Activated T-helper 2 cell treated with anti-CD3 and anti-CD28 coated beads, Interferon-gamma antibody, Interleukin-2, Interleukin-4, amounts not matched to agents 10 μg/mL and 5 μg/mL and 100 μg/mL, durations not matched to agents 14 hours and 24 hours and 36 hours (primary cell): ENCODE results near the gene ZCCHC13. TPM values are rescaled to one million over a fixed set of nuclear protein-coding genes. Genes with fewer than 3 reads are reported as not detected.
"Not testable (repeated sequence)": the region's sequence is repeated elsewhere in the genome, so short reads cannot be mapped to it uniquely, and the experiment has no call there.

Source experiments
- DNase-seq: peaks from one replicate; pipeline ENCODE4 v3.0.0; 2021; ENCODE audit warnings: low spot score
- H3K27ac Mint-ChIP-seq: one replicate; pipeline ENCODE4 v1.8.0; 2021; ENCODE audit warnings: mixed read lengths
- H3K27me3 Mint-ChIP-seq: one replicate; pipeline ENCODE4 v1.8.0; 2021; ENCODE audit warnings: low read depth, mixed read lengths
- H3K36me3 Mint-ChIP-seq: one replicate; pipeline ENCODE4 v1.8.0; 2021; ENCODE audit warnings: low read depth, mixed read lengths
- H3K4me1 Mint-ChIP-seq: one replicate; pipeline ENCODE4 v1.8.0; 2021; ENCODE audit warnings: low read depth, mixed read lengths
- H3K4me3 Mint-ChIP-seq: one replicate; pipeline ENCODE4 v1.8.0; 2021; ENCODE audit warnings: low read depth, mild to moderate bottlenecking, moderate library complexity, mixed read lengths
- H3K9me3 Mint-ChIP-seq: one replicate; pipeline ENCODE4 v1.8.0; 2021; ENCODE audit warnings: mixed read lengths
- intact Hi-C: fragments of 100-400 bp; cut with micrococcal nuclease; formaldehyde crosslinking; loops from one replicate; pipeline ENCODE4 v1.15.1; 2023
- total RNA-seq: library from RNA; stranded (reverse); gene quantifications from 2 replicates; pipeline ENCODE4 v1.2.3, GENCODE V29; 2022

Gene ZCCHC13
- total RNA-seq, 1 donor from 2014 or later: not detected

GRCh38 chrX:74338852-74339251 lies 34.9 kb downstream of the ZCCHC13 start:
- Mint-ChIP-seq H3K4me1 (peaks cover under 1% of the 10 kb centered on the region), H3K27ac (no peak overlapping the region), H3K27me3 (no peaks in the 10 kb centered on the region), H3K4me3 (no peak overlapping the region), H3K36me3 (no peaks in the 10 kb centered on the region), H3K9me3 (peaks cover 3% of the 10 kb centered on the region)
- intact Hi-C loops: no loop called here
- no peak for DNase-seq

GRCh38 chrX:74340051-74340450 lies 36.1 kb downstream of the ZCCHC13 start:
- Mint-ChIP-seq H3K36me3 (no peaks in the 10 kb centered on the region), H3K9me3 (peaks cover 3% of the 10 kb centered on the region), H3K27me3 (no peaks in the 10 kb centered on the region), H3K27ac (no peak overlapping the region), H3K4me3 (no peak overlapping the region), H3K4me1 (peaks cover 3% of the 10 kb centered on the region)
- intact Hi-C loops: loop anchor here (10.0 kb wide), 1 partner anchor 95 kb away; no protein-coding TSS in a partner anchor
- no peak for DNase-seq

DNA sequence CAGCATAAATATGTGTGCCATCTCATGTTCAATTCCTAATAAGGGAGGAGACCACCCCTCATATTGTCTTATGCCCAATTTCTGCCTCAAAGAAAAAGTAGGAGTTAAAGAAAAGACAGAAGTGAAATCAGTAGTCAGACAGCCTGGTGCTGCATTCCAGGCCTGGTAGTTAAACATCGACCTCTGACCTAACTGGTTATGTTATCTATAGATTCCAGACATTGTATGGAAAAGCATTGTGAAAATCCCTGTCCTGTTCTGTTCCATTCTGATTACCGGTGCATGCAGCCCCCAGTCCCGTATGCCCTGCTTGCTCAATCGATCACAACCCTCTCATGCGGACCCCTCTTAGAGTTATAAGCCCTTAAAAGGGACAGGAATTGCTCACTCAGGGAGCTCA lies 38.2 kb downstream of the ZCCHC13 start:
- H3K9me3 Mint-ChIP-seq, H3K27ac Mint-ChIP-seq, H3K4me3 Mint-ChIP-seq, H3K27me3 Mint-ChIP-seq, H3K36me3 Mint-ChIP-seq, H3K4me1 Mint-ChIP-seq, DNase-seq: not testable (repeated sequence)
- intact Hi-C loops: loop anchor here (10.0 kb wide), 1 partner anchor 97 kb away; no protein-coding TSS in a partner anchor

DNA sequence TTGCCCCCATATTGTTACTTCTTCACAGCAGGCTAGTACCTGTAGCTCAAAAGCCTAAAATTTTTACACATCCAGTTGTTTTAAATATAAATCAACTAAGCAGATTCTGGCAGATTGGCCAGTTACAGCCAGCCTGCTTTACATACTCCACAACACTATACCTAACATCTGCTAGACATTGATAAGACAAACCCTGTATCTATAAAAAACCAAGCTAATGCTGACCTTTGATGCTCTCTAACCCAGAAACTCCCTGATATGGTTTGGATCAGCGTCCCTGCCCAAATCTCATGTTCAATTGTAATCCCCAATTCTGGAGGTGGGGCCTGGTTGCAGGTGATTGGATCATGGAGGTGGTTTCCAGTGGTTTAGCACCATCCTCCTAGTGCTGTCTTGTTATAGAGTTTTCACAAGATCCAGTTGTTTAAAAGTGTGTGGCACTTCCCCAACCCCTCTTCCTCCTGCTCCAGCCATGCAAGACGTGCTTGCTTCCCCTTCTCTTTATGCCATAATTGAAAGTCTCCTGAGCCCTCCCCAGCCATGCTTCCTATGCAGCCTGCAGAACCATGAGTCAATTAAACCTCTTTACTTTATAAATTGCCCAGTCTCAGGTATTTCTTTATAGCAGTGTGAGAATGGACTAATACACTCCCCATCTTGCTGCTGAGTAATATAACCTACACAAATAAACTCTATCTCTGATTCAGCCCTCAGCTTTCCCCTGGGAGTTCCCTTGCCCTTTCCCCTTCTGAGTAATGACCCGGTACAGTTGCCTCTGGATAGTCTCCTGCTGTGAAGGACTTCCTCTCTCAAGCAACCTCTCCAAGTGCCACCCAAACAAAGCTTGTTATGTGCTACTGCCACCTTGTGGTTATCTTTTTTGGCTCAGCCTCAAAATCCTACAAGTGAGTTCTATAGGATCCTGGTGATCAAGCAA lies 39.6 kb downstream of the ZCCHC13 start:
- Mint-ChIP-seq H3K27me3 (no peaks in the 10 kb centered on the region), H3K4me3 (no peak overlapping the region)
- intact Hi-C loops: loop anchor here (2.0 to 10.0 kb wide), 4 partner anchors 51 to 489 kb away; no protein-coding TSS in a partner anchor

DNA sequence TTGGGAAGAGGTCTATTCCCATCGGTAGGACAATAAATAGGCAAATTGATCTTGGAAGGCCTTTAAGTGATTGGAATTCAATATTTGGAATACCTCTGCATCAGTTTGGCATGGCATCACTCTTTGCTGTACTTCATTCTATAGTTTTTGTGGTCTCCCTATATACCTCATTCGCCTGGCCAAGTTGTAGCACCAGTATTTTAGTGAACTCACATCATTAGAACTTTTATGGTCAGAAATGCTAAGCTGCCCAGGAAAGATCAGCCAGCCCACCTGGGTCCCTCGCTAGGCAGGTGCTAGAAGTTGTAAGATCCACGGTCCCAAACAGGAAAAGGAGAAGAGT lies 40.3 kb downstream of the ZCCHC13 start:
- Mint-ChIP-seq H3K4me3 (no peak overlapping the region), H3K4me1 (peaks cover 3% of the 10 kb centered on the region), H3K27ac (no peak overlapping the region), H3K27me3 (no peaks in the 10 kb centered on the region), H3K9me3 (no peaks in the 10 kb centered on the region), H3K36me3 (no peaks in the 10 kb centered on the region)
- intact Hi-C loops: loop anchor here (2.0 to 10.0 kb wide), 4 partner anchors 51 to 489 kb away; no protein-coding TSS in a partner anchor
- DNase-seq: no peak

More for the DNA sequence above, 39.6 kb downstream of the ZCCHC13 start:
- no peak overlapping the region for H3K27ac Mint-ChIP-seq
- H3K36me3 Mint-ChIP-seq: no peaks in the 10 kb centered on the region
- H3K4me1 Mint-ChIP-seq: peaks cover 3% of the 10 kb centered on the region
- DNase-seq: peak; percentile 12
- H3K9me3 Mint-ChIP-seq: peaks cover 3% of the 10 kb centered on the region

GRCh38 chrX:74346088-74346487 lies 42.1 kb downstream of the ZCCHC13 start:
- Mint-ChIP-seq H3K27ac (no peak overlapping the region), H3K9me3 (no peaks in the 10 kb centered on the region), H3K4me3 (no peak overlapping the region), H3K36me3 (no peaks in the 10 kb centered on the region), H3K4me1 (peaks cover 3% of the 10 kb centered on the region), H3K27me3 (no peaks in the 10 kb centered on the region)
- DNase-seq: no peak
- intact Hi-C loops: loop anchor here (10.0 kb wide), 1 partner anchor 101 kb away; no protein-coding TSS in a partner anchor

DNA sequence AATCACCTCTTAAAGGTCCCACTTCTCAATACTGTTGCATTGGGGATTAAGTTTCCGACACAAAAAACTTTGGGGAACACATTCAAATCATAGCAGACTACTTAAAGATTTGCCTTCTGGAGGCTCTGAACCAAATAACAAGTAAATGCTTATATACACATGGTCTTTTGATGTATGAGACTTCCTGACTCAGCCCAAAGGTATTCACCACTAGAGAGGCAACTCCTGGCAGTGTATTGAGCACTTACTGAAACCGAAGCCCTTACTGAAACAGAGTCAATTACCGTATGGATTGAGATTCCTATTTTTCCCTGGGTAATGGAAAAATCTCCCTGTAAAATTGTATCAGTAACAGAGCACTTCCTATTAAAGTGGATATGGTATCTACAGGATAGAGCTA lies 45.4 kb downstream of the ZCCHC13 start:
- no peak overlapping the region for H3K4me3 Mint-ChIP-seq
- H3K4me1 Mint-ChIP-seq: peaks cover 8% of the 10 kb centered on the region
- intact Hi-C loops: loop anchor here (10.0 kb wide), 1 partner anchor 105 kb away; no protein-coding TSS in a partner anchor

GRCh38 chrX:74351760-74352159 lies 47.8 kb downstream of the ZCCHC13 start:
- Mint-ChIP-seq H3K27me3 (no peaks in the 10 kb centered on the region), H3K9me3 (no peaks in the 10 kb centered on the region), H3K4me1 (peaks cover 8% of the 10 kb centered on the region), H3K4me3 (peak overlapping the region; percentile 17), H3K27ac (no peak overlapping the region), H3K36me3 (no peaks in the 10 kb centered on the region)
- intact Hi-C loops: no loop called here
- no peak for DNase-seq

More for the DNA sequence above, 45.4 kb downstream of the ZCCHC13 start:
- no peak overlapping the region for H3K27ac Mint-ChIP-seq
- no peak for DNase-seq
- H3K9me3 Mint-ChIP-seq: no peaks in the 10 kb centered on the region
- H3K36me3 Mint-ChIP-seq: no peaks in the 10 kb centered on the region
- no peaks in the 10 kb centered on the region for H3K27me3 Mint-ChIP-seq

DNA sequence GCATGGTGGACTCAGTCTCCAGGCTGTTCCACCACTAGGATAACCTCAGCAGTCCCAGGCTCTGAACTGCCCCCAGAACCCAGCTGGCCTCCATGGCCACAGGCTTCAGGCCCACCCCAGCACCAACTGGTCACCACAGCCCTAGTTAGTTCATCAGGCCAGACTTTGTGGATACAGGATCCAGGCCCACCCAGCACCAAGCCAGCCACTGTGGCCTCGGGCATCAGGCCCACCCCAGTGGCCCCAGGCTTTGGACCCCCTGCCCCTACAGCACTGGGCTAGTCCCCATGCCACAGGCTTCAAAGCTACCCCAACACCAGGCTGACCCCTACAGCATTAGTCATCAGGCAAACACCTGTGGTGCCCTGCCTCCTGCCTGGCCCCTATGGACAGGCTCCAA lies 50.0 kb downstream of the ZCCHC13 start:
- Mint-ChIP-seq H3K4me1 (peaks cover 8% of the 10 kb centered on the region), H3K36me3 (no peaks in the 10 kb centered on the region), H3K27me3 (no peaks in the 10 kb centered on the region), H3K9me3 (no peaks in the 10 kb centered on the region), H3K4me3 (no peak overlapping the region), H3K27ac (no peak overlapping the region)
- DNase-seq: no peak
- intact Hi-C loops: no loop called here

Other genes starting within 250 kb of the ZCCHC13 start
- gene SLC16A2, start 117.3 kb downstream of the ZCCHC13 start, total RNA-seq: 1.1 and 1.5 TPM in 2 replicates